ENCODE measurements around the gene GALK1.

GALK1 gene

DNA sequence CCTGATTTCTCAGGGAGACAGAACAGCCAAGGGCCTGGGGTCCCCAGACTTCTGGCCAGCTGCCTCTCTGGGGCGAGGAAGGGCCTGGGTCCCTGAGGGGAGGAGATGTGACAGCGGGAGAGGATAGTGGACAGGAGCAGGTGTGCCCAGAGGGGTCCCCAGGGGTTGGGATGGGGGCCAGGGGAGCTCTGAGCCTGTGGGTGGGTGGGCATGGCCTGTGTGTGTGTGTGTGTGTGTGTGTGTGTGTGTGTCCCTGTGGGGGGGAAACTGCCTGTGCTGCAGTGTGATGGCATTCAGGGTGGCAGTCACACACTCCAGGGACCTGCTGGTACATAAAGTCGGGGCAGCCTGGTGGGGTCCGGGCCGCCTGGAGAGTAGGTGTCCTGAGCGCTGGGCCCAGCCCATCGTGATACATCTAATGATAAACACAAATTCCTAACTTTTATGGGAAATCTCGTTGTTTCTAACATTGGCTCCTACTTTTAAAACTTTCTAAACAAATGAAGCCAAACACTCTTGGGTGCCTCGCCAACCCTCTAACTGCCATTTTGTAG lies 42.4 kb downstream of the GALK1 start:
- DNase-seq, result no peak

DNA sequence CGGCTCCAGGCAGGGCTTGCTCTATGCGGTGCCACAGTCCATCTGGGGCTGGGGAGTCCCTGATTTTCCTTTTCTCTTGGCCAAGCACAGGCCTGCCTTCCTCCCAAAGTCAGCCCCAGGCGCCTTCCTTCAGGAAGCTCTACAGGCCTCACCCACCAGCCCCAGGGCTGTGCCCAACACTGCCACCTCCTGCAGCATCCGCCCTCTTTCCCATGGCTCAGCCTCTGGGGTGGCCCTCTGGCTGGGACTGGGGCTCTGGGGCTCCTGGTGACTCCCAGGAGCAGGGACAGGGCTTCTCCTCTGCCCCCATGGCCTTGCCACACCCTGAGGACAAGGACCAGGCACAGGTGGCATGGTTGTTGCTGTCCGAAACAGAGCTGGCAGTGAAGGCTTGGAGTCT lies 42.9 kb downstream of the GALK1 start:
- no peak for DNase-seq

DNA sequence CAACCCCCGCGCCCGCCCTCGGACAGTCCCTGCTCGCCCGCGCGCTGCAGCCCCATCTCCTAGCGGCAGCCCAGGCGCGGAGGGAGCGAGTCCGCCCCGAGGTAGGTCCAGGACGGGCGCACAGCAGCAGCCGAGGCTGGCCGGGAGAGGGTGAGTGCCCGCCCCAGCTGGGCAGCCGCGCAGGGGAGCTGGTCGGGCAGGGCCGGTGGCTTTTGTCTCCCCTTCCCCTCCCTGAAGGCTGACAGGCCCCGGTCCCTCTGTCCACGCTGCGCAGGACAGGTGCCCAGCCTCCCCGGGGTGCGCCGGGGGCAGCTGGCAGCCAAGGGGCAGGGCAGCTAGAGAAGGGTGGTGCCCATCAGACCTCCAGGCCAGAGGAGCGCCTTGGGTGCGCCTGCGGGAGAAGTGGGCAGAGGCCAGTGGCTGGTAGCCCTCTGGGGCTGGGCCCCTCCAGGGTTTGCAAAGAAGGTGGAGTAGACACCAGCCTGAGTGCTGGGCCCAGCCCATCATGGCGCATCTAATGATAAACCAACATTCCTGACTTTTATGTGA lies 43.5 kb downstream of the GALK1 start:
- DNase-seq, result no peak

DNA sequence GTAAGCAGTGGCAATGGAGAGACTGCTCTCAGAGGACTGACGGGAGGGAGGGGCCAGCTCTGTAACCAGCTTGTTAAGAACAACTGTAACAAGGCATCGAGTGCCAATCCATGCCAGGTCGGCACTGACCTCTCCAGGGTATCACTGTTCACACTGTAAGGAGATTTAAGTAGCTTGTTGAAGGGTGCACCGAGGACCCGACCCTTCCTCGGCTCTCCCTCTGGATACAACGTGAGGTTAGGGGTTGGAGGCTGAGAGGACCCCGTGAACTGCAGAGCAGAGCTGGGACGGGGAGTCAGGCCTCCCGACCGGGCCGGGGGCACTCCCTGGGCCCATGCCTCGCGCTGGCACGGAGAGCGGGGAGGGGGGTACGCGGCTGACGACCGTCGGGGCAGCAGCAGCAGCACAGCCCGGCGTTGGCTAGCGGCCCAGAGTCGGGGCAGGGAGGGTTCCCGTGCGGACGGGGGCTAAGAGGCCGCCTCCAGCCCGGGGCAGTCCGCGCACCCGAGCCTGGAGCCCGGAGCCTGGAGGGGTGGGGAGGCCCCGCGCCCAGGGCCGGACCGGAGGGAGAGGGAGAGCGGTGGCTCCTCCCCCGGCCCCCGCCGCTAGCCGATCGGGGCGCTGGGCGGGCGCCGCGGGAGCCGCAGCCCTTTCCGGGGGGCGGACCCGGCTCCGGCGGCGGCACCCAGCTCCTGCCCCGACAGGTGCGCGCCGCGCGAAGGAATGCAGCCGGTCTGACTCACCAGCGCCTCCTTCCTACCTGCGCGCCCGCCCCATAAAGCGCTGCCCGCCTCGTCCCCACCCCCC lies 44.1 kb downstream of the GALK1 start, which contains the start of gene ITGB4:
ITGB4 (plus strand) TSS at position 804 of the 807 bp plus-strand sequence. CDS start 3,245 bp downstream, outside the sequence.
- DNase-seq, result no peak

DNA sequence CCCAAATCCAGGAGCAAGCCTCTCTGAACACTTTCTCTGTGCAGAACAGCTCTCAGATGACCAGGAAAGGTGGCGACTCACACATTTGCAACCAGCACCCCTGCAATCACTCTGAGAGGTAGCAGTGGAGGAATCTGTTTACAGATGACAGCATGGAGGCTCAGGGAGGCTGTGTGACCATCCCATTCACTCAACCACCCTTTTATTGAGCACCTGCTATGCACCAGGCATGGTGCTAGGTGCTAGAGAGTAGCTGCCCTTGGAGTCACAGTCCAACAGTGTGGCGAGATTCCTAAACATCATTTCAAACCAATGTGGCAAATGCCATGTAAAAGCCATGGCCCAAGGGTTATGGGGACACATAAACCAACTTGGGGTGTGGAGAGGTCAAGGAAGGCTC lies 45.3 kb downstream of the GALK1 start:
- DNase-seq, result no peak

DNA sequence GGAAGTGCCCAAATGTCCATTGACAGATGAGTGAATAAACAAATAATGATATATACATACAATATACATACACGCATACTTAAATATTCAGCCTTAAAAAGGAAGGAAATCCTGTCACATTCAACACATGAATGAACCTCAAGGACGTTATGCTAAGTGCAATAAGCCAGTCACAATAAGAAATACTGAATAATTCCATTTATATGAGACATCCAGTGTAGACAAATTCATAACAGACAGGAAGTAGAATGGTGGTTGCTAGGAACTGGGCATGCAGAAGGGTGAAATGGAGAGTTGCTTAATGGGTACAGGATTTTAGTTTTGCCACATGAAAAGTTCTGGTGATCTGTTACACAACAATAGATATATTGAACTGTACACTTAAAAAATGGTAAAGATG lies 52.5 kb downstream of the GALK1 start:
- no peak for DNase-seq

All from fibroblast of skin of right quadriceps (primary cell).